Measurements from ENCODE around the gene SOAT2.
"Not testable (repeated sequence)": the region's sequence is repeated elsewhere in the genome, so short reads cannot be mapped to it uniquely, and the experiment has no call there.

The SOAT2 gene

GRCh38 chr12:53105256-53105655, 2.0 kb downstream of the SOAT2 start:
- no peak for DNase-seq (ENCODE audit: low read depth in 3 of 3)

- DNase-seq (ENCODE audit: low read depth in 3 of 3): no peak
Measured at GRCh38 chr12:53105712-53106439, 2.6 kb downstream of the SOAT2 start.

- DNase-seq (ENCODE audit: low read depth in 3 of 3): no peak
Measured at GRCh38 chr12:53107122-53107521, 3.8 kb downstream of the SOAT2 start.

DNA sequence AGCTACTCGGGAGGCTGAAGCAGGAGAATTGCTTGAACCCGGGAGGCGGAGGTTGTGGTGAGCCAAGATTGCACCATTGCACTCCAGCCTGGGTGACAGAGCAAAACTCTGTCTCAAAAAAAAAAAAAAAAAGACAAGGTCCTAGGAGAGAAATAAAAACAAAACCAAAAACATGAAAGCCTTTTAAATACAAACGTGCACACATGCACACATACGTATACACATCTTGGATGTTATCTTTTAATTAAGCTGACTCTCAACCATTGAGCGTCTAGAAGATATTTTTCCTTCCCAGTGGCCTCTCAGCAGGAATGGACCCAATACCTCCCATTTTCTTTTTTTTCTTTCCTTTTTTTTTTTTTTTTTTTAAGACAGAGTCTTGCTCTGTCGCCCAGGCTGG, 9.1 kb downstream of the SOAT2 start:
- not testable (repeated sequence) for DNase-seq (ENCODE audit: low read depth in 3 of 3)

DNA sequence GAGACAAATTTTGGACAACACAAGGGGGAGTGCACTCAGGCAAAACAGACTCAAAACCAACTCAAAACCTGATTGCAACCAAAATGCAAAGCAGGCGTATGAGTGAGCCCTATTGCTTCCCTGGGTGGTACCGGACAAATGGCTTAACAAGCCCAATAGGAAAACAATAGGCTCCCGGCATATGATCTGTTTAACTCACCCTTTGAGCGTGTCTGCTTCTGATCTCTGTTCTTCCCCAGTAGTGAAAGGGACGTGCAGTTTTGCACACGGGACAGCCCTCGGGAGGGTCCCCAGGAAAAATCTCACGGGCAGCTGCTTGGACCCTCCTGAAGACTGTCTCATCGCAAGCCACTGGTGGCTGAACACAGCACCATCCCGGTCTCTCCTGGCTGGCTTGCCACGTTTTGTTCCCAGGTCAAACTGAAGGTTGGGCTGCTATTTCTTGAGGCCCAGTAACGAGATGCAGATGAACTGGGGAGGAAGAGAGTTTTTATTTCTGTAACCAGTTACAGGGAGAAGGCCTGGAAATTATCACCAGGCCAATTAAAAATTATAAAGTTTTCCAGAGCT, 9.9 kb downstream of the SOAT2 start:
- DNase-seq (ENCODE audit: low read depth in 3 of 3): no peak

DNA sequence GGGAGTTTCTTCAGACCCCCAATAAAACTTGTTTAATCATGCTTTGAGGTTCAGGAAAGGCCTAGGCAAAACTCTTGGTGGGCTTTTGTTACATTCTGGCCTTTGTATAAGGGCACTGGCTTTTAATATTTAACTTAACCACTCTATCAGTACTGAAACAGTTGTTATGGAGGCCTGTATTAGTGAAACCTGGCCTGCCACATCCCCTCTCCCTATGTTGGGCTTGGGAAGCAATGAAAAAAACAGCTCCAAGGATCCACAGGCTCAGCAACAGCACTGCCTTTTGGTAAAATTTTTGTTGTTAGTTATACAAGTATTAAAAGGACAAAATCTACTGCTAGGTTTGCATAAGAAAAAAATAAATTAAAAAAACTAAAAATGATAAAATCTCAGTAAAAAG, 10.7 kb downstream of the SOAT2 start:
- no peak for DNase-seq (ENCODE audit: low read depth in 3 of 3)

DNA sequence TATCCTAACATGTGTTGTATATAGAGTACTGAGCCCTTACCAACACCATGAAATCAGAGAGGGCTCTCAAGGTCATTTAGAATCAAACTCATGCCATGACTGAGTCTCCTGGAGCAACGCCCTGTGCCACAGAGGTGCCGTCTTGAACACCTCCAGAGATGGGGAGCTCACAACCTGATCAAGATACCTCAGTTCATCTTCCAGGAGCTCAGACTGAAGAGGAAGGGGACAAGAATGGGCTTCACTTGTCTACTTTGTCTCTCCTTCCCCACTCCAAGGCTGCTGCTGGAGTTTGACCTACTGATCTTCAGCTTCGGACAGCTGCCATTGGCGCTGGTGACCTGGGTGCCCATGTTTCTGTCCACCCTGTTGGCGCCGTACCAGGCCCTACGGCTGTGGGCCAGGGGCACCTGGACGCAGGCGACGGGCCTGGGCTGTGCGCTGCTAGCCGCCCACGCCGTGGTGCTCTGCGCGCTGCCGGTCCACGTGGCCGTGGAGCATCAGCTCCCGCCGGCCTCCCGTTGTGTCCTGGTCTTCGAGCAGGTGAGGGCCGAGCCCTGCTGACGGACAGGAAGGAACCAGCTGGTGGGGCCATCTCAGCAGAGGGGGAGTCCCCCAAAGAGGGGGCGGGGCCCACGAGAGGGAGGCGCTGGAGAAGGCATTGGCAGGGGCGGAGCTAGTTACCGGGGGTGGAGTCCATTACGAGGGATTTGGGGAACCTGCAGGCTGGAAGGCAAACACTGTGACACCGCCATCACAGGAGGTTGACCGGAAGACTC, 12.0 kb downstream of the SOAT2 start:
- DNase-seq (ENCODE audit: low read depth in 3 of 3): no peak

- DNase-seq (ENCODE audit: low read depth in 3 of 3): no peak
Measured at GRCh38 chr12:53115891-53116648, 12.8 kb downstream of the SOAT2 start.

- DNase-seq (ENCODE audit: low read depth in 3 of 3): no peak
Measured at GRCh38 chr12:53118751-53119300, 15.5 kb downstream of the SOAT2 start.

DNA sequence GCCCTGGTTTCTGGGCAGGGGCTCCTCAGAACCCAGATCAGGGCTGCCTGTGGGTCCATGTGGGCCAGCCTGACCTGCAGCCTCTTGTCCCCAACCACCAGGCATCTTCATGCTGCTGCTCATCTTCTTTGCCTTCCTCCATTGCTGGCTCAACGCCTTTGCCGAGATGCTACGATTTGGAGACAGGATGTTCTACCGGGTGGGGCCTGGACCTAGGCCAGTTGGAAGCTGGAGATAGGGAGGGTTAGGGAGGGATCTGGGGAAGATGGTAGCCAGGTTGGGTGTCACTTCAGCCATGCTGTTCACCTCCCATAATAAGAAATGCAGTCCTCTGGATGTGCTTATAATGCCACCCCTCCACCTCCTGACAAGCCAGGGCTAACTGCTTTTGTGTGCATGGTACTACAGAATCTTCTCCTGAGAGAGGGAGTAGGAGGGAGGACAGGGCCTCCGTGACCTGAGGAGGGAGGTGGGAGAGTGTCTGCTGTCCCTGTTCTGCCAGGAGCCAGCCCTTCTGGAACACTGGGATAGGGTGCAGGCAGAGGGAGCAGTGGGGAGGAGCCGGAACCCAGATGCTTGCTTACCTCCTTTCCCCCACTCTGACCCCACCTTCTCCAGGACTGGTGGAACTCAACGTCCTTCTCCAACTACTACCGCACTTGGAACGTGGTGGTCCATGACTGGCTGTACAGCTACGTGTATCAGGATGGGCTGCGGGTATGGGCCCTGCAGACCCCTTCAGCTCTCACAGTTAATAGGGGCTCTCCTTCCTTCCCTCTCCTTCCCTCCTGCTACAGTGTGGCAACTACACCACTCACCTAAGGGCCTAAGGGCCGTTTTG, 17.6 kb downstream of the SOAT2 start:
- no peak for DNase-seq (ENCODE audit: low read depth in 3 of 3)

GRCh38 chr12:53122961-53123468, 19.7 kb downstream of the SOAT2 start:
- DNase-seq (ENCODE audit: low read depth in 3 of 3): no peak

- DNase-seq (ENCODE audit: low read depth in 3 of 3): no peak
Measured at GRCh38 chr12:53123578-53124351, 20.5 kb downstream of the SOAT2 start.

- no peak for DNase-seq (ENCODE audit: low read depth in 3 of 3)
Measured at GRCh38 chr12:53124352-53124723, 21.1 kb downstream of the SOAT2 start.

DNA sequence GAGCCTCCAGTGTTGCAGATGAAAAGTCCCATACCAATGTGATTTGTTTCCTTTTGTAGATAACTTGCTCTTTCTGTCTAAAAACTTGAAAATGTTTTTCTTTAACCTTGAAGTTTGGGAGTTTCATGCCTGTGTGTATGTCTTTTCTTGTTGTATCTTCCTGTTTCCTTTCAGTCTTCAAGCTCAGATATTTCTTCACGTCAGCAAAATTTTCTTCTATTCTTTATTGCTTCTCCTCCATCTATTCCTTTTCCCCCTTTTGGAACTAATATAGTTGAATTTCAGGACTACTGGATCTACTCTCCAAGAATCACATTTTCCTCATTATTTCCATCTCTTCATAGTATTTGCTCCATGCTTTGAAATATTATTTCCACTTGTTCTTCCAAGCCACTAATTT, 23.9 kb downstream of the SOAT2 start:
- DNase-seq (ENCODE audit: low read depth in 3 of 3): no peak

GRCh38 chr12:53128780-53129569, 25.7 kb downstream of the SOAT2 start:
- no peak for DNase-seq (ENCODE audit: low read depth in 3 of 3)

DNA sequence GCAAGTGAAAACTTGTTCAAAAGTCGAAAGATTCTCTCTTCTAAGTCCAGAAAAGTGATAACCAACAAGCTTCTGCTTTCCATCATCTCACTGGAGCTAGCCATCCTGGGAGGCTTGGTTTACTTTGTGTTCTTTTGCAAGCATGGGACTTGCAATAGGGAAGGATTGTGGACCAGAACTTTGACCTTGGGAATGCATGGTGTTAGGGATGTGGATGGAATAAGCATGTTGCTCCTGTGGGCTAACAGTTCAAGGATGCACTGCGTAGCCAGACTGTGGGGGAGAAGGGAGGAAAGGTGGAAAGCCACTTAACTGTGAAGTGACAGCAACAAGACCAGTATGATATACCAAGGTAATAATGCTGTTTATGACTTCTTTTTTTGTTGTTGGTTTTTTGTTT, 28.6 kb downstream of the SOAT2 start:
- no peak for DNase-seq (ENCODE audit: low read depth in 3 of 3)

- no peak for DNase-seq (ENCODE audit: low read depth in 3 of 3)
Measured at GRCh38 chr12:53133722-53134121, 30.4 kb downstream of the SOAT2 start.

DNA sequence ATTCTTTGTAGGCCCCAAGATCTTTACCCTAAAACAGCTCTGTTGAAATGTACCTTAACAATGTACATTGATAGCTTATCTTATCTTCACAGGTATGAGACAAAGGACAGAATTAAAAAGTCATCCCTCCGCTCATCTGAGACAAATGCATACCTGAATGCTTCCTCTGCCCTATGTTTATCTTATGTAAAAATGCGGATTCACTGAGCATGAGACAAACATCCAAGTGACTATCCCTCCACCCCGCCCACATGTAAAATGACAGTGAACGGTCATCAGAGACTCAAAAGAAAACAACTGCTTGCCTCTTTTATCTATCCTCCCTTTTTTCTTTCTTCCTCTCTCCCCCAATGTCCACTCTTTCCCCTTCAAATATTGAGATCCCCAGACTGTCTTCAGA, 40.1 kb downstream of the SOAT2 start:
- no peak for DNase-seq (ENCODE audit: low read depth in 3 of 3)

Measured in stimulated activated CD4-positive, alpha-beta T cell treated with anti-CD3 and anti-CD28 coated beads, TNF-alpha, amount 100 ng/mL, for 24 hours (primary cell).